K562 (cell line): Measurements from ENCODE around the gene INPP1. TPM values are rescaled to one million over a fixed set of nuclear protein-coding genes. Genes with fewer than 3 reads are reported as not detected.

Experiments used
- ATAC-seq: fragments of 200-7000 bp; cut with Tn5 transposase; 3 replicates; pipeline ENCODE4 v1.9.1; 2020; ENCODE audit warnings: moderate library complexity
- BruUV-seq: library from RNA; stranded (reverse); fragments of 400-500 nt; replicated peaks from 2 replicates; lab custom pipeline; 2021; lab: Mats Ljungman, UMichigan
- CTCF ChIA-PET: fragments of 300-600 bp; formaldehyde crosslinking; extraction: SDS; loops from one replicate; lab custom pipeline; 2021; ENCODE audit warnings: low intra/inter-chr PET ratio; lab: Yijun Ruan, JAX
- POLR2A ChIA-PET: fragments of 300-600, 350-650 bp; sonication (Branson Sonifier 250); formaldehyde crosslinking; extraction: SDS; loops from one replicate; lab custom pipeline; 2021; ENCODE audit warnings: antibody characterized with exemption, inconsistent platforms; lab: Yijun Ruan, JAX
- DNase-seq, 4 experiments: peaks; one replicate each; pipeline versions ENCODE4 v3.0.0 to v3.0.0-alpha.2; 2011 to 2018; ENCODE audit warnings: low spot score in 3 of 4, mixed read lengths in 3 of 4; ENCODE audit errors: extremely low read depth in 1 of 4
- FAIRE-seq: peaks from 2 replicates; lab custom pipeline; 2011; peaks lifted over from hg19 to GRCh38; lab: Jason Lieb, UNC
- H2AFZ ChIP-seq: 2 replicates; pipeline ENCODE4 v1.6.0; 2011; ENCODE audit warnings: low read depth, low read length, control low read depth, inconsistent platforms
- H3K27ac ChIP-seq: fragments of 200-600 bp; 3 replicates; pipeline ENCODE4 v1.8.0; 2011; ENCODE audit warnings: low read depth, mild to moderate bottlenecking, control low read depth, inconsistent platforms, low read length, moderate library complexity, mixed read lengths; ENCODE audit errors: extremely low read depth
- H3K27me3 ChIP-seq, 2 experiments: fragments of 300-600 bp in 1 of 2; 2 replicates in 1 of 2; 3 replicates in 1 of 2; pipeline versions ENCODE4 v1.6.0 to v1.8.0; 2011; ENCODE audit warnings: inconsistent platforms in 2 of 2, low read length in 2 of 2, mild to moderate bottlenecking in 1 of 2, mixed read lengths in 1 of 2, moderate library complexity in 1 of 2; ENCODE audit not compliant: control insufficient read depth in 2 of 2, insufficient read depth in 2 of 2
- H3K36me3 ChIP-seq: fragments of 300-600 bp; 3 replicates; pipeline ENCODE4 v1.8.0; 2011; ENCODE audit warnings: mild to moderate bottlenecking, low read length, inconsistent platforms; ENCODE audit not compliant: control insufficient read depth, insufficient read depth
- H3K4me1 ChIP-seq, 2 experiments: fragments of 200-600 bp in 1 of 2; replicated peaks in 1 of 2; 2 replicates in 1 of 2; 3 replicates in 1 of 2; pipeline versions ENCODE4 v1.5.1 to v1.8.0; 2011; ENCODE audit warnings: inconsistent platforms in 2 of 2, low read length in 2 of 2, mild to moderate bottlenecking in 1 of 2, mixed read lengths in 1 of 2, moderate library complexity in 1 of 2; ENCODE audit not compliant: control insufficient read depth in 2 of 2, insufficient read depth in 2 of 2
- H3K4me2 ChIP-seq: 2 replicates; pipeline ENCODE4 v1.6.1; 2011; ENCODE audit warnings: low read length, control low read depth, inconsistent platforms, mixed read lengths; ENCODE audit not compliant: insufficient read depth
- H3K4me3 ChIP-seq: fragments of 200-600 bp; sonication (generic), shearing (Covaris generic); 2 replicates; pipeline ENCODE4 v1.5.1; 2016; ENCODE audit warnings: control low read depth, inconsistent platforms
- H3K79me2 ChIP-seq: fragments of 200-600 bp; 3 replicates; pipeline ENCODE4 v1.8.0; 2011; ENCODE audit warnings: low read length, inconsistent platforms; ENCODE audit not compliant: control insufficient read depth, insufficient read depth
- H3K9ac ChIP-seq, 2 experiments: 2 replicates each; pipeline versions ENCODE4 v1.6.0 to v1.6.1; 2011; ENCODE audit warnings: low read depth in 2 of 2, low read length in 2 of 2, control low read depth in 1 of 2, inconsistent platforms in 1 of 2, mild to moderate bottlenecking in 1 of 2, mixed read lengths in 1 of 2; ENCODE audit not compliant: insufficient read depth in 1 of 2
- H3K9me1 ChIP-seq: one replicate; pipeline ENCODE4 v1.6.0; 2011; ENCODE audit warnings: inconsistent platforms, mild to moderate bottlenecking, low read length, moderate library complexity; ENCODE audit not compliant: control insufficient read depth, insufficient read depth
- H3K9me3 ChIP-seq: replicated peaks from 2 replicates; pipeline ENCODE4 v1.5.1; 2011; ENCODE audit warnings: low read depth, low read length, inconsistent platforms; ENCODE audit not compliant: control insufficient read depth, insufficient read depth
- H4K20me1 ChIP-seq: replicated peaks from 2 replicates; pipeline ENCODE4 v1.6.1; 2011; ENCODE audit warnings: low read length, inconsistent platforms, mixed read lengths; ENCODE audit not compliant: control insufficient read depth, insufficient read depth
- CCAR2 ChIP-seq: fragments of 200-400 bp; formaldehyde crosslinking; IDR thresholded peaks from 2 replicates; pipeline ENCODE4 v1.6.1; 2017; ENCODE audit warnings: mild to moderate bottlenecking, low read depth, low read length
- CXXC5 ChIP-seq: fragments of 250-450 bp; sonication (Bioruptor Pico); IDR thresholded peaks from 2 replicates; pipeline ENCODE4 v1.8.0; 2022; ENCODE audit warnings: inconsistent platforms, mild to moderate bottlenecking, moderate library complexity
- EHMT2 ChIP-seq: fragments of 450-650 bp; IDR thresholded peaks from 2 replicates; pipeline ENCODE4 v1.6.1; 2018; ENCODE audit warnings: antibody characterized with exemption
- ETV6 ChIP-seq, 3 experiments: fragments of 150-350 bp in 1 of 3; sonication (generic) in 1 of 3; formaldehyde crosslinking in 1 of 3; IDR thresholded peaks; 2 replicates each; pipeline versions ENCODE4 v1.6.1 to v1.8.0; 2014 to 2022; ENCODE audit warnings: borderline replicate concordance in 2 of 3, low read depth in 2 of 3, antibody characterized with exemption in 1 of 3, low read length in 1 of 3, mild to moderate bottlenecking in 1 of 3, missing genetic modification reagents in 1 of 3
- PHTF2 ChIP-seq: fragments of 250-450 bp; sonication (Bioruptor Pico); IDR thresholded peaks from 2 replicates; pipeline ENCODE4 v1.5.0; 2021; ENCODE audit warnings: mild to moderate bottlenecking
- RB1 ChIP-seq: fragments of 450-650 bp; IDR thresholded peaks from 2 replicates; pipeline ENCODE4 v1.6.1; 2017; ENCODE audit warnings: low read depth, mild to moderate bottlenecking
- SIN3B ChIP-seq: fragments of 450-650 bp; IDR thresholded peaks from 2 replicates; pipeline ENCODE4 v1.6.1; 2017; ENCODE audit warnings: low read depth, mild to moderate bottlenecking, moderate library complexity
- SOX6 ChIP-seq: fragments of 450-650 bp; IDR thresholded peaks from 2 replicates; pipeline ENCODE4 v1.6.1; 2014; ENCODE audit warnings: mild to moderate bottlenecking
- SRSF1 ChIP-seq: fragments of 200-400 bp; formaldehyde crosslinking; IDR thresholded peaks from 2 replicates; pipeline ENCODE4 v1.6.1; 2017; ENCODE audit warnings: mild to moderate bottlenecking, low read depth, low read length, moderate library complexity
- ZNF77 ChIP-seq: fragments of 250-450 bp; sonication (Bioruptor Pico); IDR thresholded peaks from 2 replicates; pipeline ENCODE4 v1.5.0; 2020
- in situ Hi-C: fragments of 300-500 bp; cut with MboI; formaldehyde crosslinking; loops from 4 replicates; pipeline ENCODE4 v1.15.0; 2018; ENCODE audit warnings: inconsistent platforms, mixed read lengths
- intact Hi-C: fragments of 100-400 bp; cut with micrococcal nuclease; formaldehyde crosslinking; loops from 2 replicates; pipeline ENCODE4 v1.14.2; 2022
- polyA plus RNA-seq, 8 experiments: library from polyadenylated mRNA; depleted of rRNA in 4 of 8; stranded (reverse) in 5 of 8; unstranded in 3 of 8; fragments of >200 nt; fragmentation: Nextera tagmentation in 2 of 8; fragmentation: Illumina TruSeq in 1 of 8; extraction: Ambion mirVana in 2 of 8; extraction: Trizol in 1 of 8; gene quantifications; 2 replicates each; pipeline versions ENCODE4 v1.2.1 to v1.2.3, GENCODE V29; 2011 to 2014; ENCODE audit warnings: inconsistent platforms in 1 of 8, missing spikeins in 1 of 8
- total RNA-seq, 7 experiments: library from RNA; depleted of rRNA in 6 of 7; stranded (reverse); fragments of >200 nt in 6 of 7; fragmentation: Illumina TruSeq in 2 of 7; extraction: Trizol in 2 of 7; gene quantifications; 2 replicates each; pipeline versions ENCODE4 v1.2.1 to v1.2.3, GENCODE V29; 2011 to 2021; ENCODE audit warnings: low replicate concordance in 1 of 7
- TF ChIP-seq, protein P1 (sequence below): fragments of 450-650 bp; formaldehyde crosslinking; IDR thresholded peaks from 2 replicates; pipeline ENCODE4 v1.4.0; 2020; ENCODE audit warnings: mild to moderate bottlenecking, moderate library complexity
- TF ChIP-seq, protein P2 (sequence below): fragments of 450-650 bp; formaldehyde crosslinking; IDR thresholded peaks from 2 replicates; pipeline ENCODE4 v1.4.0; 2020; ENCODE audit warnings: mild to moderate bottlenecking, moderate library complexity
- TF ChIP-seq, protein P3 (sequence below): fragments of 250-450 bp; sonication (Bioruptor Pico); IDR thresholded peaks from 2 replicates; pipeline ENCODE4 v1.8.0; 2022; ENCODE audit warnings: moderate library complexity, mild to moderate bottlenecking, inconsistent platforms
- TF ChIP-seq, protein P4 (sequence below): fragments of 250-450 bp; sonication (Bioruptor Pico); IDR thresholded peaks from 2 replicates; pipeline ENCODE4 v1.8.0; 2021; ENCODE audit warnings: borderline replicate concordance, mild to moderate bottlenecking, moderate library complexity; ENCODE audit not compliant: poor library complexity, severe bottlenecking
- TF ChIP-seq, protein P5 (sequence below): fragments of 250-450 bp; sonication (Bioruptor Pico); IDR thresholded peaks from 2 replicates; pipeline ENCODE4 v1.5.0; 2020; ENCODE audit warnings: mild to moderate bottlenecking
- TF ChIP-seq, protein P6 (sequence below): sonication (generic); formaldehyde crosslinking; IDR thresholded peaks from 2 replicates; pipeline ENCODE4 v1.5.0; 2020; ENCODE audit warnings: missing genetic modification reagents

INPP1 gene
- total and polyA plus RNA-seq, 9 of the 15 experiments (the other 6 are each of a cell fraction or from before 2014, with no cell fraction given): 3.7 to 11.8 (median 6.5) TPM

DNA sequence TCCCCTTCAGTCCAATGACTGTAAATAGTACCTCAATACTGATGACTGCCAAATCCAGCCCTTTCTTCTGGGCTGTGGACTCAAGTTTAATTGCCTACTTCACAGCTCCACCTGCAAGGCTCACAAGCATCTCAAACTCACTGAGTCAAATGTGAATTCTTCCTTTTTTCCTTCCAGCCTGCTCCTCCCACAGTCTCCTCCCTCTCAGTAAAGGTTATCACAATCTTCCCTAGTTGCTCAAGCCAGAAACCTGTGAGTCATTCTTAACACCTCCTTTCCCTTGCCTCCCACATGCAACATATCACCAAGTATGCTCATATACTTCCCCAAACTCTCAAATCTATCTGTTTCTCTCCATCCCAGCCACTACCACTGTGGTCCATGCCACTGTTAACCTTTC lies 61.1 kb downstream of the INPP1 start:
- Histone ChIP-seq H3K79me2 (no peaks in the 10 kb centered on the region), H3K9ac (no peak overlapping the region), H3K9me3 (no peaks in the 10 kb centered on the region), H3K27ac (no peak overlapping the region), H2AFZ (no peak overlapping the region), H3K4me3 (no peak overlapping the region), H3K36me3 (no peaks in the 10 kb centered on the region), H3K27me3 (no peaks in the 10 kb centered on the region), H3K9me1 (no peaks in the 10 kb centered on the region), H4K20me1 (no peaks in the 10 kb centered on the region), H3K4me2 (no peak overlapping the region), H3K4me1 (peaks cover 14 to 22% of the 10 kb centered on the region in 2 experiments; a peak in 4 of 5 replicates)
- DNase-seq (peak; percentile 24 to 82 (median 46)), FAIRE-seq (peak; percentile 93), ATAC-seq (peak; percentile 78)
- ChIA-PET POLR2A (no interaction called here), CTCF (no interaction called here)
- intact Hi-C loops (loop anchor here (10.0 kb wide), 1 partner anchor 60 kb away; no protein-coding TSS in a partner anchor), in situ Hi-C loops (no loop called here)
- no TSS peak for BruUV-seq
- TF ChIP-seq, protein P1, sequence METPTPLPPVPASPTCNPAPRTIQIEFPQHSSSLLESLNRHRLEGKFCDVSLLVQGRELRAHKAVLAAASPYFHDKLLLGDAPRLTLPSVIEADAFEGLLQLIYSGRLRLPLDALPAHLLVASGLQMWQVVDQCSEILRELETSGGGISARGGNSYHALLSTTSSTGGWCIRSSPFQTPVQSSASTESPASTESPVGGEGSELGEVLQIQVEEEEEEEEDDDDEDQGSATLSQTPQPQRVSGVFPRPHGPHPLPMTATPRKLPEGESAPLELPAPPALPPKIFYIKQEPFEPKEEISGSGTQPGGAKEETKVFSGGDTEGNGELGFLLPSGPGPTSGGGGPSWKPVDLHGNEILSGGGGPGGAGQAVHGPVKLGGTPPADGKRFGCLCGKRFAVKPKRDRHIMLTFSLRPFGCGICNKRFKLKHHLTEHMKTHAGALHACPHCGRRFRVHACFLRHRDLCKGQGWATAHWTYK (CRISPR knock-in tag): no peak
- TF ChIP-seq, protein P2, sequence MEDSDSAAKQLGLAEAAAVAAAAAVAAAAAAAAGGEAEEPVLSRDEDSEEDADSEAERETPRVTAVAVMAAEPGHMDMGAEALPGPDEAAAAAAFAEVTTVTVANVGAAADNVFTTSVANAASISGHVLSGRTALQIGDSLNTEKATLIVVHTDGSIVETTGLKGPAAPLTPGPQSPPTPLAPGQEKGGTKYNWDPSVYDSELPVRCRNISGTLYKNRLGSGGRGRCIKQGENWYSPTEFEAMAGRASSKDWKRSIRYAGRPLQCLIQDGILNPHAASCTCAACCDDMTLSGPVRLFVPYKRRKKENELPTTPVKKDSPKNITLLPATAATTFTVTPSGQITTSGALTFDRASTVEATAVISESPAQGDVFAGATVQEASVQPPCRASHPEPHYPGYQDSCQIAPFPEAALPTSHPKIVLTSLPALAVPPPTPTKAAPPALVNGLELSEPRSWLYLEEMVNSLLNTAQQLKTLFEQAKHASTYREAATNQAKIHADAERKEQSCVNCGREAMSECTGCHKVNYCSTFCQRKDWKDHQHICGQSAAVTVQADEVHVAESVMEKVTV (CRISPR knock-in tag): no peak
- TF ChIP-seq, protein P3, sequence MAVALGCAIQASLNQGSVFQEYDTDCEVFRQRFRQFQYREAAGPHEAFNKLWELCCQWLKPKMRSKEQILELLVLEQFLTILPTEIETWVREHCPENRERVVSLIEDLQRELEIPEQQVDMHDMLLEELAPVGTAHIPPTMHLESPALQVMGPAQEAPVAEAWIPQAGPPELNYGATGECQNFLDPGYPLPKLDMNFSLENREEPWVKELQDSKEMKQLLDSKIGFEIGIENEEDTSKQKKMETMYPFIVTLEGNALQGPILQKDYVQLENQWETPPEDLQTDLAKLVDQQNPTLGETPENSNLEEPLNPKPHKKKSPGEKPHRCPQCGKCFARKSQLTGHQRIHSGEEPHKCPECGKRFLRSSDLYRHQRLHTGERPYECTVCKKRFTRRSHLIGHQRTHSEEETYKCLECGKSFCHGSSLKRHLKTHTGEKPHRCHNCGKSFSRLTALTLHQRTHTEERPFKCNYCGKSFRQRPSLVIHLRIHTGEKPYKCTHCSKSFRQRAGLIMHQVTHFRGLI (CRISPR knock-in tag): no peak
- peak; percentile 36; the same call in 1 of the 2 replicates for TF ChIP-seq SOX6
- TF ChIP-seq, protein P4, sequence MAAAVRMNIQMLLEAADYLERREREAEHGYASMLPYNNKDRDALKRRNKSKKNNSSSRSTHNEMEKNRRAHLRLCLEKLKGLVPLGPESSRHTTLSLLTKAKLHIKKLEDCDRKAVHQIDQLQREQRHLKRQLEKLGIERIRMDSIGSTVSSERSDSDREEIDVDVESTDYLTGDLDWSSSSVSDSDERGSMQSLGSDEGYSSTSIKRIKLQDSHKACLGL: no peak
- TF ChIP-seq SIN3B: no peak
- no peak for TF ChIP-seq RB1
- no peak for TF ChIP-seq PHTF2 (CRISPR knock-in tag)
- no peak for TF ChIP-seq CCAR2
- TF ChIP-seq ZNF77 (CRISPR knock-in tag): no peak
- no peak for TF ChIP-seq SRSF1
- TF ChIP-seq, protein P5, sequence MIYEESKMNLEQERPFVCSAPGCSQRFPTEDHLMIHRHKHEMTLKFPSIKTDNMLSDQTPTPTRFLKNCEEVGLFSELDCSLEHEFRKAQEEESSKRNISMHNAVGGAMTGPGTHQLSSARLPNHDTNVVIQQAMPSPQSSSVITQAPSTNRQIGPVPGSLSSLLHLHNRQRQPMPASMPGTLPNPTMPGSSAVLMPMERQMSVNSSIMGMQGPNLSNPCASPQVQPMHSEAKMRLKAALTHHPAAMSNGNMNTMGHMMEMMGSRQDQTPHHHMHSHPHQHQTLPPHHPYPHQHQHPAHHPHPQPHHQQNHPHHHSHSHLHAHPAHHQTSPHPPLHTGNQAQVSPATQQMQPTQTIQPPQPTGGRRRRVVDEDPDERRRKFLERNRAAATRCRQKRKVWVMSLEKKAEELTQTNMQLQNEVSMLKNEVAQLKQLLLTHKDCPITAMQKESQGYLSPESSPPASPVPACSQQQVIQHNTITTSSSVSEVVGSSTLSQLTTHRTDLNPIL (CRISPR knock-in tag): no peak
- TF ChIP-seq, protein P6, sequence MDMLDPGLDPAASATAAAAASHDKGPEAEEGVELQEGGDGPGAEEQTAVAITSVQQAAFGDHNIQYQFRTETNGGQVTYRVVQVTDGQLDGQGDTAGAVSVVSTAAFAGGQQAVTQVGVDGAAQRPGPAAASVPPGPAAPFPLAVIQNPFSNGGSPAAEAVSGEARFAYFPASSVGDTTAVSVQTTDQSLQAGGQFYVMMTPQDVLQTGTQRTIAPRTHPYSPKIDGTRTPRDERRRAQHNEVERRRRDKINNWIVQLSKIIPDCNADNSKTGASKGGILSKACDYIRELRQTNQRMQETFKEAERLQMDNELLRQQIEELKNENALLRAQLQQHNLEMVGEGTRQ: no peak
- no peak for TF ChIP-seq ETV6 (IDR thresholded peaks at IDR 0.05; ENCODE audit: borderline replicate concordance in 1 of 2, low read depth in 2 of 2, low read length in 1 of 2)
- no peak for TF ChIP-seq ETV6 (CRISPR knock-in tag; IDR thresholded peaks at IDR 0.05; ENCODE audit: borderline replicate concordance)
- no peak for TF ChIP-seq CXXC5 (CRISPR knock-in tag)
- TF ChIP-seq EHMT2: peak; percentile 76
